ENCODE data around the gene KCTD5. TPM values are rescaled to one million over a fixed set of nuclear protein-coding genes. Genes with fewer than 3 reads are reported as not detected.

The KCTD5 gene
- total and polyA plus RNA-seq, 10 of the 15 experiments (the other 5 are each of a cell fraction or from before 2014, with no cell fraction given): 0.58 to 56.4 (median 37.3) TPM

DNA sequence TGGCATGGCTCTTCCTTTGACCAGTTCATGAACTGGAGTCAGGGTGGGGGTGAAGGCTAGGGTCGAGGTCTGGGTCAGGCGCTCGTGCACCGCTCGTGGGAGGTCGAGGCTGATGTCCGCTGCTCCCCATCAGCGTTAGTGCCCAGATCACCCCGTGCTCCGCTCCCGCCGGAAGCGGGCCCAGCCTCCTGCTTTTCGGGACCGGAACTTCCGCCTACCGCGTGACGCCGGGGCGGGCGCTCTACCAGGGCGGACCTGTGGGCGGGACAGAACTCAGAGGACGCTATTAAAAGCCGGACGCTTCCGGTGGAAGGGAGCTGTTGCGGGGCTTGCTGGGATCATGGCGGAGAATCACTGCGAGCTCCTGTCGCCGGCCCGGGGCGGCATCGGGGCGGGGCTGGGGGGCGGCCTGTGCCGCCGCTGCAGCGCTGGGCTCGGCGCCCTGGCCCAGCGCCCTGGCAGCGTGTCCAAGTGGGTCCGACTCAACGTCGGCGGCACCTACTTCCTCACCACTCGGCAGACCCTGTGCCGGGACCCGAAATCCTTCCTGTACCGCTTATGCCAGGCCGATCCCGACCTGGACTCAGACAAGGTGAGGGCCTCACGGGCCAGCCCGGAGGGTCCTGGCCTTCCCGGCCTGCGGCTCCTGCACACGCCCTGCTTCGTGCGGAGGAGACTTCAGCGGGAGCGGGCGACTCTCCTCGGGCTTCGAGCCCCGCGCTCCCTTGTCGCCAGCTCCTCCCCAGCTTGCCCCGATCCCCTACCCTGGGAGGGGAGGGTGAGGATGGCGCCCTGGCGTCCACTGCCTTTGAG is at the start of gene KCTD5 (continued):
- TF ChIP-seq, protein P1, sequence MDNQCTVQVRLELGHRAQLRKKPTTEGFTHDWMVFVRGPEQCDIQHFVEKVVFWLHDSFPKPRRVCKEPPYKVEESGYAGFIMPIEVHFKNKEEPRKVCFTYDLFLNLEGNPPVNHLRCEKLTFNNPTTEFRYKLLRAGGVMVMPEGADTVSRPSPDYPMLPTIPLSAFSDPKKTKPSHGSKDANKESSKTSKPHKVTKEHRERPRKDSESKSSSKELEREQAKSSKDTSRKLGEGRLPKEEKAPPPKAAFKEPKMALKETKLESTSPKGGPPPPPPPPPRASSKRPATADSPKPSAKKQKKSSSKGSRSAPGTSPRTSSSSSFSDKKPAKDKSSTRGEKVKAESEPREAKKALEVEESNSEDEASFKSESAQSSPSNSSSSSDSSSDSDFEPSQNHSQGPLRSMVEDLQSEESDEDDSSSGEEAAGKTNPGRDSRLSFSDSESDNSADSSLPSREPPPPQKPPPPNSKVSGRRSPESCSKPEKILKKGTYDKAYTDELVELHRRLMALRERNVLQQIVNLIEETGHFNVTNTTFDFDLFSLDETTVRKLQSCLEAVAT (IDR thresholded peaks at IDR 0.05): peak; percentile 73; the same call in 1 of the 2 replicates
- TF ChIP-seq NR2C1 (IDR thresholded peaks at IDR 0.05) (peak; percentile 73), SMARCA5 (IDR thresholded peaks at IDR 0.05) (peak; percentile 49; the same call in 1 of the 2 replicates), GATAD2B (conservative IDR thresholded peaks at IDR 0.05; ENCODE audit: low read depth) (0 out of 2 replicates have a peak, but pooled peaks have one; percentile 53), RELA (IDR thresholded peaks at IDR 0.05; ENCODE audit: borderline replicate concordance, partially characterized antibody) (peak; percentile 83), MYB (IDR thresholded peaks at IDR 0.05; ENCODE audit: borderline replicate concordance, low read depth, low read length) (no peak; the same call in 1 of the 2 replicates), NRF1 (conservative IDR thresholded peaks at IDR 0.05; ENCODE audit: low read depth, low read length) (no peak), ESRRA (IDR thresholded peaks at IDR 0.05; ENCODE audit: low read length) (peak; percentile 88; the same call in 1 of the 2 replicates), PAX5 (IDR thresholded peaks at IDR 0.05; ENCODE audit: borderline replicate concordance, low read depth, low read length) (no peak), HDAC6 (IDR thresholded peaks at IDR 0.05; ENCODE audit: unreplicated experiment) (peak; percentile 59), MYC (IDR thresholded peaks at IDR 0.05; ENCODE audit: insufficient read depth, insufficient read length, insufficient replicate concordance, low read length, severe bottlenecking) (peak; percentile 60), CHD1 (IDR thresholded peaks at IDR 0.05; ENCODE audit: low read depth, low read length) (peak; percentile 85; the same call in 1 of the 2 replicates), SMC3 (IDR thresholded peaks at IDR 0.05; ENCODE audit: borderline replicate concordance, low read length) (0 out of 2 replicates have a peak, but pooled peaks have one; percentile 11), EZH2 (IDR thresholded peaks at IDR 0.05; ENCODE audit: borderline replicate concordance, control insufficient read depth, low read depth, low read length) (no peak)
- TF ChIP-seq, protein P2, sequence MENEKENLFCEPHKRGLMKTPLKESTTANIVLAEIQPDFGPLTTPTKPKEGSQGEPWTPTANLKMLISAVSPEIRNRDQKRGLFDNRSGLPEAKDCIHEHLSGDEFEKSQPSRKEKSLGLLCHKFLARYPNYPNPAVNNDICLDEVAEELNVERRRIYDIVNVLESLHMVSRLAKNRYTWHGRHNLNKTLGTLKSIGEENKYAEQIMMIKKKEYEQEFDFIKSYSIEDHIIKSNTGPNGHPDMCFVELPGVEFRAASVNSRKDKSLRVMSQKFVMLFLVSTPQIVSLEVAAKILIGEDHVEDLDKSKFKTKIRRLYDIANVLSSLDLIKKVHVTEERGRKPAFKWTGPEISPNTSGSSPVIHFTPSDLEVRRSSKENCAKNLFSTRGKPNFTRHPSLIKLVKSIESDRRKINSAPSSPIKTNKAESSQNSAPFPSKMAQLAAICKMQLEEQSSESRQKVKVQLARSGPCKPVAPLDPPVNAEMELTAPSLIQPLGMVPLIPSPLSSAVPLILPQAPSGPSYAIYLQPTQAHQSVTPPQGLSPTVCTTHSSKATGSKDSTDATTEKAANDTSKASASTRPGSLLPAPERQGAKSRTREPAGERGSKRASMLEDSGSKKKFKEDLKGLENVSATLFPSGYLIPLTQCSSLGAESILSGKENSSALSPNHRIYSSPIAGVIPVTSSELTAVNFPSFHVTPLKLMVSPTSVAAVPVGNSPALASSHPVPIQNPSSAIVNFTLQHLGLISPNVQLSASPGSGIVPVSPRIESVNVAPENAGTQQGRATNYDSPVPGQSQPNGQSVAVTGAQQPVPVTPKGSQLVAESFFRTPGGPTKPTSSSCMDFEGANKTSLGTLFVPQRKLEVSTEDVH (IDR thresholded peaks at IDR 0.05; ENCODE audit: low read depth, partially characterized antibody): peak; percentile 93
- TF ChIP-seq, protein P3, sequence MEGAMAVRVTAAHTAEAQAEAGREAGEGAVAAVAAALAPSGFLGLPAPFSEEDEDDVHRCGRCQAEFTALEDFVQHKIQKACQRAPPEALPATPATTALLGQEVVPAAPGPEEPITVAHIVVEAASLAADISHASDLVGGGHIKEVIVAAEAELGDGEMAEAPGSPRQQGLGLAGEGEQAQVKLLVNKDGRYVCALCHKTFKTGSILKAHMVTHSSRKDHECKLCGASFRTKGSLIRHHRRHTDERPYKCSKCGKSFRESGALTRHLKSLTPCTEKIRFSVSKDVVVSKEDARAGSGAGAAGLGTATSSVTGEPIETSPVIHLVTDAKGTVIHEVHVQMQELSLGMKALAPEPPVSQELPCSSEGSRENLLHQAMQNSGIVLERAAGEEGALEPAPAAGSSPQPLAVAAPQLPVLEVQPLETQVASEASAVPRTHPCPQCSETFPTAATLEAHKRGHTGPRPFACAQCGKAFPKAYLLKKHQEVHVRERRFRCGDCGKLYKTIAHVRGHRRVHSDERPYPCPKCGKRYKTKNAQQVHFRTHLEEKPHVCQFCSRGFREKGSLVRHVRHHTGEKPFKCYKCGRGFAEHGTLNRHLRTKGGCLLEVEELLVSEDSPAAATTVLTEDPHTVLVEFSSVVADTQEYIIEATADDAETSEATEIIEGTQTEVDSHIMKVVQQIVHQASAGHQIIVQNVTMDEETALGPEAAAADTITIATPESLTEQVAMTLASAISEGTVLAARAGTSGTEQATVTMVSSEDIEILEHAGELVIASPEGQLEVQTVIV (IDR thresholded peaks at IDR 0.05; ENCODE audit: borderline replicate concordance, partially characterized antibody): peak; percentile 66
- TF ChIP-seq, protein P4, sequence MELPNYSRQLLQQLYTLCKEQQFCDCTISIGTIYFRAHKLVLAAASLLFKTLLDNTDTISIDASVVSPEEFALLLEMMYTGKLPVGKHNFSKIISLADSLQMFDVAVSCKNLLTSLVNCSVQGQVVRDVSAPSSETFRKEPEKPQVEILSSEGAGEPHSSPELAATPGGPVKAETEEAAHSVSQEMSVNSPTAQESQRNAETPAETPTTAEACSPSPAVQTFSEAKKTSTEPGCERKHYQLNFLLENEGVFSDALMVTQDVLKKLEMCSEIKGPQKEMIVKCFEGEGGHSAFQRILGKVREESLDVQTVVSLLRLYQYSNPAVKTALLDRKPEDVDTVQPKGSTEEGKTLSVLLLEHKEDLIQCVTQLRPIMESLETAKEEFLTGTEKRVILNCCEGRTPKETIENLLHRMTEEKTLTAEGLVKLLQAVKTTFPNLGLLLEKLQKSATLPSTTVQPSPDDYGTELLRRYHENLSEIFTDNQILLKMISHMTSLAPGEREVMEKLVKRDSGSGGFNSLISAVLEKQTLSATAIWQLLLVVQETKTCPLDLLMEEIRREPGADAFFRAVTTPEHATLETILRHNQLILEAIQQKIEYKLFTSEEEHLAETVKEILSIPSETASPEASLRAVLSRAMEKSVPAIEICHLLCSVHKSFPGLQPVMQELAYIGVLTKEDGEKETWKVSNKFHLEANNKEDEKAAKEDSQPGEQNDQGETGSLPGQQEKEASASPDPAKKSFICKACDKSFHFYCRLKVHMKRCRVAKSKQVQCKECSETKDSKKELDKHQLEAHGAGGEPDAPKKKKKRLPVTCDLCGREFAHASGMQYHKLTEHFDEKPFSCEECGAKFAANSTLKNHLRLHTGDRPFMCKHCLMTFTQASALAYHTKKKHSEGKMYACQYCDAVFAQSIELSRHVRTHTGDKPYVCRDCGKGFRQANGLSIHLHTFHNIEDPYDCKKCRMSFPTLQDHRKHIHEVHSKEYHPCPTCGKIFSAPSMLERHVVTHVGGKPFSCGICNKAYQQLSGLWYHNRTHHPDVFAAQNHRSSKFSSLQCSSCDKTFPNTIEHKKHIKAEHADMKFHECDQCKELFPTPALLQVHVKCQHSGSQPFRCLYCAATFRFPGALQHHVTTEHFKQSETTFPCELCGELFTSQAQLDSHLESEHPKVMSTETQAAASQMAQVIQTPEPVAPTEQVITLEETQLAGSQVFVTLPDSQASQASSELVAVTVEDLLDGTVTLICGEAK (IDR thresholded peaks at IDR 0.05; ENCODE audit: borderline replicate concordance): peak; percentile 99

All from GM12878 (cell line).